Measurements from ENCODE around the gene BTBD9. TPM values are rescaled to one million over a fixed set of nuclear protein-coding genes. Genes with fewer than 3 reads are reported as not detected.

BTBD9 gene
- total RNA-seq, 1 experiment from 2014 or later: 12.5 TPM

DNA sequence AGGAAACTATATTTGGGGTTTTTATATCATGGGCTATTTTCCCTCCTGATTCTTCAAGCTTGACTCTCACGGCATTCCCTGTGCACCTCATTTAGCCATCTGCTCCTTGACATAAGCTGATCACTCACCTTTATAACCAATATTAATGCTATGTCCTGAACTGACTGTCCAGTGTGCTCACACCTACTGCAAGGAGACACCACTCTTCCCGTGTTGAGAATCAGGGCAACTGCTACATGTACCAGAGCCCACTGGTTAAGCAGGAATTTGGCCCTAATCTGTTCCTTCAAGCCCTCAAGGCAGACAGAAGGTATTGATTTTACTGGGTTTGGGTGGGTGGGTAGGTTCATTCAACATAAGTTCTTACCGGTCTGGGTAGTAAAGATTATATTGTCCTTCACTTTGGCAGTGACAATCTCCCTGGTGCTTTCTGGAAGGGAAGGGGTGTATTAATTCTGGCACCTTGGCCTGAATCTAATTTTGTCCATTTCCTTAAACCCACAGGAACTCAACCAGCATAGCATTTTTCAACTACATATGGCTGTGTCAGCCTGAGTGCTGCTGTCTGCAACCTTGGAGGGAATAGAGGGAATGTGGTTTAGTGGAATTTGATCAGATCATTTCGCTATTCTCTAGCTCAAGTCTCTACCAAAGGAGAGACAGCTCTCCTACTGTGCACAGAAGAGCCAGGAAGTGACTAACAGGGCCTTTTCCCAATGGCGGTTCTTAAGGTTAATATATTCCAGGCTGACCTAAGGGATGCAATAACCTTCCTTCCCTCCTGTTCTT, 293.2 kb downstream of the BTBD9 start:
- peak; percentile 42 for DNase-seq (ENCODE audit: unreplicated experiment)
- no TSS peak for BruUV-seq (replicated peaks)
- Mint-ChIP-seq H3K9me3 (ENCODE audit: unreplicated experiment) (no peaks in the 10 kb centered on the region), H3K36me3 (ENCODE audit: insufficient read depth, unreplicated experiment) (no peaks in the 10 kb centered on the region), H3K4me1 (ENCODE audit: insufficient read depth, unreplicated experiment) (no peaks in the 10 kb centered on the region), H3K27ac (ENCODE audit: low read depth, unreplicated experiment) (no peak overlapping the region), H3K27me3 (ENCODE audit: insufficient read depth, unreplicated experiment) (no peaks in the 10 kb centered on the region), H3K4me3 (ENCODE audit: unreplicated experiment) (no peak overlapping the region)
- ChIA-PET CTCF (no interaction called here), POLR2A (no interaction called here)
- intact Hi-C loops (cut with micrococcal nuclease): no loop called here
- TF ChIP-seq, protein P1, sequence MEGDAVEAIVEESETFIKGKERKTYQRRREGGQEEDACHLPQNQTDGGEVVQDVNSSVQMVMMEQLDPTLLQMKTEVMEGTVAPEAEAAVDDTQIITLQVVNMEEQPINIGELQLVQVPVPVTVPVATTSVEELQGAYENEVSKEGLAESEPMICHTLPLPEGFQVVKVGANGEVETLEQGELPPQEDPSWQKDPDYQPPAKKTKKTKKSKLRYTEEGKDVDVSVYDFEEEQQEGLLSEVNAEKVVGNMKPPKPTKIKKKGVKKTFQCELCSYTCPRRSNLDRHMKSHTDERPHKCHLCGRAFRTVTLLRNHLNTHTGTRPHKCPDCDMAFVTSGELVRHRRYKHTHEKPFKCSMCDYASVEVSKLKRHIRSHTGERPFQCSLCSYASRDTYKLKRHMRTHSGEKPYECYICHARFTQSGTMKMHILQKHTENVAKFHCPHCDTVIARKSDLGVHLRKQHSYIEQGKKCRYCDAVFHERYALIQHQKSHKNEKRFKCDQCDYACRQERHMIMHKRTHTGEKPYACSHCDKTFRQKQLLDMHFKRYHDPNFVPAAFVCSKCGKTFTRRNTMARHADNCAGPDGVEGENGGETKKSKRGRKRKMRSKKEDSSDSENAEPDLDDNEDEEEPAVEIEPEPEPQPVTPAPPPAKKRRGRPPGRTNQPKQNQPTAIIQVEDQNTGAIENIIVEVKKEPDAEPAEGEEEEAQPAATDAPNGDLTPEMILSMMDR (IDR thresholded peaks at IDR 0.05; ENCODE audit: unreplicated experiment): no peak

DNA sequence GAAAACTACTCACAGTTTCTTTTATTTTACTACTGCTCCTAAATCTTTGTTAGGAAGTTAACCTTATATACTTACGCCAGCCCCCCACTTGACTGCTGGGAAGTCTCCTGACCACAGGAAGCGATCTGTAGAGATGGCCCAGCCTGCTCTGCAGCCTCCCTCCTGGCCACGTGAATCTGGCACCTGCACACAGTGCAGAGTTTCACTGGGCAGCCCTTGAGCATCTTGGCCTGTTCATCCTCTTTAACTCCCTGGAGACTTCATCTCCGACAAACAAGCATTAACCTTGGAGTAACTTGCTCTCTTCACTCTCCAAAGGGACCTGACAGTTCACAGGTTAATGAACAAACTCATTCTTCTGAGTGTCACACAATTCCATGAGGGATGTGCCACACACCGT, 294.1 kb downstream of the BTBD9 start:
- Mint-ChIP-seq H3K9me3 (ENCODE audit: unreplicated experiment) (no peaks in the 10 kb centered on the region), H3K27ac (ENCODE audit: low read depth, unreplicated experiment) (no peak overlapping the region), H3K4me1 (ENCODE audit: insufficient read depth, unreplicated experiment) (no peaks in the 10 kb centered on the region), H3K36me3 (ENCODE audit: insufficient read depth, unreplicated experiment) (no peaks in the 10 kb centered on the region), H3K27me3 (ENCODE audit: insufficient read depth, unreplicated experiment) (no peaks in the 10 kb centered on the region), H3K4me3 (ENCODE audit: unreplicated experiment) (no peak overlapping the region)
- intact Hi-C loops (cut with micrococcal nuclease): no loop called here
- DNase-seq (ENCODE audit: unreplicated experiment): no peak
- ChIA-PET POLR2A (interaction anchor here (0.9 kb wide), 1 partner anchor 10 kb away, joined by 3 read pairs; no protein-coding TSS in a partner anchor), CTCF (no interaction called here)
- BruUV-seq (replicated peaks): no TSS peak
- TF ChIP-seq, protein P1 (IDR thresholded peaks at IDR 0.05; ENCODE audit: unreplicated experiment): no peak

DNA sequence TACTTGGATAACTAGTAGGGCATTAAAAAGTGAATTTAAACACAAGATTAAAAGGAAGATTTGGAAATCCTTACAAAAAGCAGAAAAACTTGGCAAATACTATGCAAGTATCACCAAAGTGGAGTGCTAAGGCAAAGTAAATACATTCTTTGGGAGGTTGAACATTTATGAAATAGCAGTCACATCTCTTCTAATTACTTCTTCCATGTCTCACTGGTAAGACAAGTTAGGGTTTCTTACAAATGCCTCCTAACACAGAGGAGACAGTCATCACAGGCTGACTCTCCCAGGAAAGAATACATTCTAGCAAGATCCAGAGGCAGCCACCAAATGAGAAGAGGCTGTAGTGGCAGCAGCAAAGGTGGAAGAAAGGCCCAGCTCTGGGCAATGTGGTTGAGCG, 298.2 kb downstream of the BTBD9 start:
- BruUV-seq (replicated peaks): no TSS peak
- Mint-ChIP-seq H3K27ac (ENCODE audit: low read depth, unreplicated experiment) (no peak overlapping the region), H3K4me1 (ENCODE audit: insufficient read depth, unreplicated experiment) (peaks cover 18% of the 10 kb centered on the region), H3K27me3 (ENCODE audit: insufficient read depth, unreplicated experiment) (no peaks in the 10 kb centered on the region), H3K36me3 (ENCODE audit: insufficient read depth, unreplicated experiment) (no peaks in the 10 kb centered on the region), H3K9me3 (ENCODE audit: unreplicated experiment) (no peaks in the 10 kb centered on the region), H3K4me3 (ENCODE audit: unreplicated experiment) (no peak overlapping the region)
- CTCF ChIA-PET: no interaction called here
- DNase-seq (ENCODE audit: unreplicated experiment): no peak
- TF ChIP-seq, protein P1 (IDR thresholded peaks at IDR 0.05; ENCODE audit: unreplicated experiment): no peak
- intact Hi-C loops (cut with micrococcal nuclease): no loop called here
- POLR2A ChIA-PET: no interaction called here

DNA sequence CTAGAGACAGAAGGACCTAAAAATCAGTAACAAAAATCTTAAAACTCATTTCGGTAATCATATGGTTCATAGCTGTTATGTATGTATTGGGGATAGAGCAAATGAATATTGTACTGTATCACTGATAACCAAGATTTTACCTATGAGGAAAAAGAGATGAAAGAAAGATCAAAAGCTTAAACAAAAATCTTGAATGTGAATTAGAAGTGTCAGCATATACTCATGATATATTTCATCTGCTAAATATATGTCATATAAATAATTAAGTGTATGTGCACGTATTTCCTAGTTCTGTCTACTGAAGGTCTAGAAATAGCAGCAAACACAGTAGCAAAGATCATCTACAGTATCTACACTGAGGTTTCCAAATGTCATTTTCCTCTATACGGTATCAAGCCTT, 299.8 kb downstream of the BTBD9 start:
- Mint-ChIP-seq H3K27ac (ENCODE audit: low read depth, unreplicated experiment) (no peak overlapping the region), H3K27me3 (ENCODE audit: insufficient read depth, unreplicated experiment) (no peaks in the 10 kb centered on the region), H3K4me3 (ENCODE audit: unreplicated experiment) (no peak overlapping the region), H3K9me3 (ENCODE audit: unreplicated experiment) (no peaks in the 10 kb centered on the region), H3K4me1 (ENCODE audit: insufficient read depth, unreplicated experiment) (peaks cover 21% of the 10 kb centered on the region), H3K36me3 (ENCODE audit: insufficient read depth, unreplicated experiment) (peaks cover 5% of the 10 kb centered on the region)
- BruUV-seq (replicated peaks): no TSS peak
- POLR2A ChIA-PET: no interaction called here
- intact Hi-C loops (cut with micrococcal nuclease): no loop called here
- CTCF ChIA-PET: no interaction called here
- TF ChIP-seq, protein P1 (IDR thresholded peaks at IDR 0.05; ENCODE audit: unreplicated experiment): no peak
- DNase-seq (ENCODE audit: unreplicated experiment): no peak
